ENCODE results near the gene CTAGE1.

The CTAGE1 gene

DNA sequence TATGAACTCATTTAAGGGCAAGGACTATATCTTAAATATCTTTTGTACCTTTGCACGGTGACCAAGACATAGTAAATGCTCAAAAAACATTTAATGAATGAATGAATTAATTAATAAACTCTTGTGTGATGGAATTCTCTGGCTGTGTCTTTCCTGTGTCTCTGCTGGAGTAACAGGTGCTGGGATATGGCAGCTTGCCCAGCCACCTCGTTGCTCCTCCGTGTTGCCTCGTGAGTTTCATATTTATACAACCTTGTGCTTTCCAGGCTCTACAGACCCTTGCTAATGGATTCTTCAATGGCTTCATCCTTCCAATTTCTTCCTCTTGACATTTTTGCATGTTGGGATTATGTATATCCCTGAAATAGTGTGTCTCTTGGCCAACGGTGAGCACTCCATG is 30.4 kb downstream of the CTAGE1 start:
- DNase-seq, result no peak

DNA sequence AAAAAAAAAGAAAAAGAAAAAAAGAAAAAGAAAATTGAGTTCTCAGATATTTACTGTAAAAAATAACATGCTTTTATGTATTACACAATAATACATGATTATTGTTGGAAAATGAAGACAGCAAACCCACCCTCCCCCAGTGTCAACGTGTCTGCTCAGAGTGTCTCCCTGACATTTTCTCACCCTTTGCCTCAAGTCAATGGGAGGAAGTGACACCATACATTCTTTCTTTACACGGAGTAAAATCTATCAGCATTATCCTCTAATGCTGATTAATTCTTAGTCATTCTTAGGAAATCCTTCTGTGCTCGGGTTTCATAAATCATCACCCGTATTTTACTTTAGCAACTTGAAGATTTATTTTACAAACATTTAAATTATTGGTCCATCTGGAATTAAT is 32.0 kb downstream of the CTAGE1 start:
- no peak for DNase-seq

DNA sequence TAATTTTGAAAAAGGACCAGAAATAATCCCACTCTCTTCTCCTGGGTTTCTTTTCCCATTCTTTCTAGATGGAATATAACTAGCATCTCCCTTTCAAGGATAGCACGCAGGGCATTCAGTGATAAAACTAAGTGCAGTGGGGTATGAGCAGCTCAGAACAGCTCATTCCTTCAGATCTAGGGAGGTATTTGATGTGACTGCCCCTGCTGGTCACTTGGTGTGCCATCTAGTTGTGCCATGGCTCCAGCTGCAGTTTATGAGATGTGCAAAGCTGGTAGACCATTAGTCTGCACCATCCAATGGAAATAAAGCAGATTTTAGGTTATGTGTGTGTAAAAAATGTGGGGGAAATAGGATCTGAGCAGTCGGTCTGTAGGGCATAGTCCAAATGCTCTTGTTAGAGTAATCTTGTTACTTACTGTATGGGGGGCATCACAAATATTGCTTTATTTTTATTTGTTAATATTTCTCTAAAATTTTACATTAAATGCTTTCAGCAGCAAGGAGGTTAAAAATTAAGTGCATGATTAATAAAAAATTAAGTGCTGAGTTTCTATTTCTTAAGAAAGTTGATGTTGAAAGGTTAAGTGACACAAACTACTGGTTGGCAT is 38.9 kb downstream of the CTAGE1 start:
- DNase-seq, result peak; percentile 26

DNA sequence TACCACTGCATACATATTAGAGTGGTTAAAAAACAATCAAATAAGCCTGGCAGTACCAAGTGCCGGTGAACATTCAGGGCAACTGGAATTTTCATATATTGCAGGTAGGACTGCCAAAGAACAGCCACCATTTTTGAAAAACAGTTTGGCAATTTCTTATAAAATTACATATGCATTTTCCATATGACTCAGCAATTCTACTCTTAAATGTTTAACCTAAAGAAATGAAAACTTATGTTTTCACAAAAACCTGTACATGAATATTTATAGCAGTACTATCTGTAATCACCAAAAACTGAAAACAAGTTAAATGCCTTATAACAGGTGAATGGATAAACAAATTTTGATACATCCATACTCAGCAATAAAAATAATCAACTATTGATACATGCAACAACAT is 39.9 kb downstream of the CTAGE1 start:
- DNase-seq, result no peak

DNA sequence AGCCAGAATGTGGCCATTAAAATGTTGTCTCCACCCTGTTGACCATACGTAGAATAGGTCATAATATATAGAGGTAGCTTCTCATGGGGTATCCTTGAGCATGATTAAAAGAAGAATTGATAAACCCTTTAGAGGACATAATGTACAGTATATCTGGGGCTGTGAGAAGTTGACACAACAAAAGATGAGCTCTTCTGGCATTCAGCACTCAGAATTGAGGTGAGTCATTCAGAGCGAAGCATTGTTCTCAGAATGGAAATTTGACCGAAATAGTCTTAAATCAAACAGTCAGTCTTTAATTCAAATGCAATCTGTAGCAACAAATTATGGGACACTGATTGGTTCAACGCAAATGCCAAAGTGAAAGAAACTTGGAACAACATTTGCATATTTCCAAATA is 47.3 kb downstream of the CTAGE1 start:
- DNase-seq, result no peak

DNA sequence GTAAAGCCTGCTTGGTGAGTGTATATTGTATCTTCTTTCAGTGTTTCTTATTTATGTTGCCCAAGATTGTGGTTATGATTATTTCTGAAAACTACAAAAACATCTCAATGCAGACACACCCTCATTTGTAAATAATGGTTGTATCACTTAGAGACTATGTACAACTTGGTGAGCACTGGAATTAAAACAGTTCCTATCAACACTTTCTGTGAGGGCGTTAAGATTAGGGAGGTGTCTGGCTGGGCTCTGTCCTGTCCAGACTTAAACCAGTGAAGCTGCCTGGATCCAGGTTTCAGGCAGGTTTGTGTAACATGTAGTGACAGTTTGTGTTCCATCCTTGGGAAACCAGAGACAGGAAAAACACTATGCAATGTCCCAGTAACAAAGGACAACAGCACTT is 49.7 kb downstream of the CTAGE1 start:
- DNase-seq, result no peak

DNA sequence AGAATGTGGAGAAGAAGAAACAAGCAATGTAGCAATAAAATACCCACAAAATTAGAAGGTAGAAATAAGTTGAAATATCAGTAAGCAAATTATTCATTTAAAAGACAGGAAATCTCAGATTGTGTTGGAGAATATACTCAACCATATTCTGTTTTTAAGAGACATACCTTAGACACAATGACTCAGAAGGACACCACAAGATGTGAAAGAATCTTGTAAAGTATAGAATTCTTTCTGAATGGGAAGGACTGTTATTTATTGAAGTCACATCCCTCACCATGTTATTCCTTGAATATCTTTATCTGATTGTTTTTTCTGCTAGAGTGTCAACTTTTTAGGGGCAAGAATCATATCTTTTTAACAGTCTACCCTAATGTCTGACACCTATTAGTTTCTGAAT is 50.4 kb downstream of the CTAGE1 start:
- DNase-seq, result no peak

DNA sequence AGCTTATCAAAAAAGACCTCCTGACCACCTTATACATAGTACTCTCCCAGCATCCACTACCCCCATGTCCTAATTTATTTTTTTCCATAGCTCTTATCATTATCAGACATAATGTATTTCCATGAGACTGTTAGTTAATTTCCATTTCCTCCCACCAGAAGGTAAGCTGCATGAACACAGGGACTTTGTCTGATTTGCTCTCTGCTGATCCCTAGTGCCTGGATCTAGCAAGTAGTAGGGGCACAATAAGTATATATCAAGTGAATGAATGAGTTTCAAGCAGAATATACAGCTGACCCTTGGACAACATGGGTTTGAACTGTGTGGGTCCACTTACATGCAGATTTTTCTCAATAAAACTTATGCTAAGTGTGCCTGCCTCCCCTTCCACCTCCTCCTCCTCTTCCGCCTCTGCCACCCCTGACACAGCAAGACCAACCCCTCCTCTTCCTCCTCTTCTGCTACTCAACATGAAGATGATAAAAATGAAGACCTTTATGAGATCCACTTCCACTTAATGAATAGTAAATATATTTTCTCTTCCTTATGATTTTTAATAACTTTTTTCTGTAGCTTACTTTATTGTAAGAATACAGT is 53.8 kb downstream of the CTAGE1 start:
- DNase-seq, result no peak

All from stimulated activated CD8-positive, alpha-beta memory T cell treated with anti-CD3 and anti-CD28 coated beads, Interleukin-4, amount 100 ng/mL, for 48 hours (primary cell).